GM18505 (cell line): Measurements from ENCODE around the gene BCAS1.
"Not testable (repeated sequence)": the region's sequence is repeated elsewhere in the genome, so short reads cannot be mapped to it uniquely, and the experiment has no call there.

Source experiments
- ATAC-seq: cut with Tn5 transposase; IDR thresholded peaks from one replicate; pipeline ENCODE4 v1.9.1; 2021; ENCODE audit not compliant: unreplicated experiment
- POLR2A ChIP-seq: IDR thresholded peaks from 4 replicates; pipeline ENCODE4 v1.6.1; 2011; ENCODE audit warnings: borderline replicate concordance; ENCODE audit not compliant: insufficient read depth, insufficient read length; ENCODE audit errors: extremely low read depth

BCAS1 gene

GRCh38 chr20:53977391-53977790 lies 93.0 kb downstream of the BCAS1 start:
- no peak for TF ChIP-seq POLR2A
- no peak for ATAC-seq

DNA sequence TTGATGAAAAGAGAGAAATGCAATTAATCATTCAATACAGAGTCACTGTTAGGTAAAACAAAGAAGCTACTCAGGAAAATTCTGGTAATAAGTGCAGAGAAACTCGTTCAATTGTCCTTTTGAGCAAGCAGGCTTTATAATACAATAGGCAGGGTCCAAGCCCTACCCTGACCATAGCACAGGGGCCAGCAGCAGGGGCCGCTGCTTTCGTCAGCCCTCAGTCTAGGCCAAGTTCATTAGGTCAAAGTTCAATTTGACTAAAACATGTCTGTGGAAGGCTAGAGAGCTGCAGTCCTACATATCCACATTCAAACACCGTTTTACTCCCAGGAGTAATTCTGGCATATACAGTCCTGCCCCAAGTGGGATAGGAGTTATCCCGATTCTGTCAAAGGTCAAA lies 94.6 kb downstream of the BCAS1 start:
- no peak for ATAC-seq

GRCh38 chr20:53974785-53975555 lies 95.4 kb downstream of the BCAS1 start:
- TF ChIP-seq POLR2A, result no peak
- no peak for ATAC-seq

More for the DNA sequence above, 94.6 kb downstream of the BCAS1 start:
- TF ChIP-seq POLR2A, result no peak

- not testable (repeated sequence) for ATAC-seq
Measured at GRCh38 chr20:53973882-53974281, 96.5 kb downstream of the BCAS1 start.

DNA sequence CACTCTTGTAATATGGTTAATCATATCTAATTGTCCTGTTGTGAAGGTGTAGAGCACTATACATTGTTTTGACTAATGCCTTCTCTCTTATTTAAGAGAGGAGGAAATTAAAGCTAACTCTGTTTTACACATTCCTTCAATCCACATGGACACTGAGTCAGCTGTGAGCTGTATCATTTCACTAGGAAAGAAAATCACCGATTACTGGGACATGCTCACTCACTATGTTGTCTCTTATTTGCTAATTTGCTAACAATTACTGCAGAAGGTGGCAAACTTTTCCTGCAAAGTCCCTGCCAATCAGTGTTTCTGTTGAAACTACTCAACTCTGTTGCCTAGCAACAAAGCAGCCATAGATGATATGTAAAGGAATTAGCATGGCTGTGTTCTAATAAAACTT lies 98.2 kb downstream of the BCAS1 start:
- ATAC-seq, result no peak
- no peak for TF ChIP-seq POLR2A

- TF ChIP-seq POLR2A, result no peak
- ATAC-seq, result no peak
Measured at GRCh38 chr20:53971096-53971683, 99.2 kb downstream of the BCAS1 start.

DNA sequence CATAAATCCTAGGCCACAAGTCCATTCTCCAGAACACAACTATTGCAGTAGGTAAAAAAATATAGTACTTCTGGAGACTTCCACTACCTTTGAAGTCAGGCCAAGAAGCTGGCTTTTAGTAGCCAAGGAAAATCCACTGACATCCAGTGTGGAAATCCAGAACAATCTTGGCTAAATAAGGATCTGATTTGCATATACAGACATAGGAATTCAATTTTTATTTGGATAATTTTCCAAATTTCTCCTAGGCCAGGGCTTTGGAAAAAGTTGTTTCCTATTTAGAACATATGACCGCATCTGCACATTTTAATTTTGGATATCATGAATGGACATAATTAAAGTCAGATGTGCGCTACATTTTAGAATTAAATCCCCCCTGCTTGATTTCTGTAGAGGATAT lies 100.2 kb downstream of the BCAS1 start:
- TF ChIP-seq POLR2A, result no peak
- ATAC-seq, result no peak

DNA sequence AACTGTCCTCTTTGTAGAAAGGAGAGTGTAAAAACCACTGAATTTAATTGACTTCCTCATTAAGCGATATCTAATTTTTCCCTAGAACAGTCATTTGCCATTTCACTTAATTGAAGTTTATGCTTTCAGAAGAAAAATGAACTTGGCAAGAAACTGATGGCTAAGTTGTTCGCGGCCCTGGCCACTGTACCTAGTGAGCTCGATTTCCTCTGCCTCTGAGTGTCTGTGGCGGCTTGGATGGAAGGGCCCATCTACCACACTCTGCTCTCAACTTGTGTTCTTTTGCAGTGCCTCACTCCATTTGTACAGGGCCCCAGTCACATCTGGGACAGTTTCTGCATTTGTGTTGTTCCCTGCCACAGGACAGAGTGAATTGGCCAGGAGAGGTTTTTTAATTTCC lies 102.9 kb downstream of the BCAS1 start:
- TF ChIP-seq POLR2A, result no peak

DNA sequence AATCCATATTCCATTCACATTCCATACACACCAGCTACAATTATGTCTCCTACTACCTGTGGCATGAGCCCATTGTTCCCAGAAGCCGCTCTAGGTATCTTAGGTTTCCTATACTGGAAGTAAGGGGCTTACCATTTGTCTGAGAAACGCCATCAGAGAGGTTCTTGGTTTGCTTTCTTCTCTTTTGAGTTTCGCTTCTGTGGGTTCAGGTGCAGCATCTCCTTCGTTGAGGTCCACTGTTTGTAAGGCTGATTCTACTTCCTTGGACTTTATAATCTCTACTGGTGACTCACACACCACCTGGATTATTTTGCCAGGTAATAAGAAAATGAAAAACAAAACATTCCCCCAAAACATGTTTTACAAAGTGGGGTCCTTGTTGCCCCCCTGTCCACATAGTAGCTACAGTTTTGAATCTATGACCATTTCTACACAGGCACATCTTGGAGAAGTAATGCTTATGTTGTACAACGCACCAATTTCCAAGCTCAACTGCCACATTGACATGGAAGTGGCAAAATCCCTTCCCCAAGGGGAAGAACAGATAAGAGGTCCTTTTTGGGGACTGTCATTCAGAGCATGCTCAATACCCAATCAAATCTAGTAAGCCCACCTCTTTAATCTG lies 103.5 kb downstream of the BCAS1 start:
- no peak for ATAC-seq
- no peak for TF ChIP-seq POLR2A

More for the DNA sequence above, 102.9 kb downstream of the BCAS1 start:
- no peak for ATAC-seq

DNA sequence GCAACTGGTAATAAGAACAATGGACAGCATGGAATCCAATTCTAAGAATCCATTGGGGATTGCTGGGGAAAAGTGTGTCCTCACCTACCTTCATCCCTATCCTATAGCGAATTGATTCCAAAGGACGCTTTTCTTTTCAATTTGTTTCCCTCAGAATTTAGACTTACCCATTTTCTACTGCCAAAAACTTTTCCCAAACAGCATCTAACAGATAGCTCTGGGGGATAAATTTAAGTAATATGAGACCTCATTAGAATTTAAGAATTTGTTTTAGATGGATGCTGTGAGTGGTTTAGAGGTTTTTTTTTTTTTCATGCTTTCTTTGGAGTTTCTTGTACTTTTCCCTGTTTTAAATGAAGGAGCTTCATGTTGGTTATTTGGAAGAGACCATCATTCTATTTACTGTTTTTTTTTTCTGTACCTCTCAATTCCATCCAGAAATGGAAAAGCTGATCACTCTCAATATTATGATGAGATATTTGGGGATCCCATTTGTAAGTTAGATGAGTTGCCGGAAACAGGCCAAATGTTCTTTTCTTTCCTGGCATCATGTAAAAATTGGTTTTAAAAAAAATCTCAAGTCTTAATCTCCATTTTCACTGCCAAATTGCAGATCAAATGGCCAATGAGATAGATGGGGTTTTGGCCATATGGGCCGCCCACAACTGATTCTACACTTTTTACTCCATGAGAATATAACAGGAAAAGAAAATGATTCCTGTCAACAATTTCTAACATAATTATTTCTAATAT lies 105.7 kb downstream of the BCAS1 start:
- no peak for TF ChIP-seq POLR2A
- ATAC-seq, result no peak

DNA sequence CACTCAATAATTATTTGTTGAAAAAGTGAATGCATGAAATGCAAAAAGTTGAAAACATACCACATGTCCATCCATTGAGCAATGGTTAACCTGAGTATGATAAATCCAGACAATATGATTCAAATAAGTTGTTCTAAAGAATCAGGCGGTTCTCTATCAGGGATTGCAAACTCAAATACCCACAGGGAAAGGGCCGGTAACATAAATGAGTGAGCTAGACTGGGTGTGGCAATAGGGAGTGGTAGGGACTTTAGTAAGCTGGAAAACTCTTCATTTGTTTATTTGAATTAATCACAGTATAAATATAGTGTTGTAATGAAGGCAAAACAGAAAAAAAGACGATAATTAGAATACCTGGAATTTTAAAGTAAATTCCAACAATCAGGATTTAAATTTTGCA lies 106.3 kb downstream of the BCAS1 start:
- TF ChIP-seq POLR2A, result no peak
- ATAC-seq, result no peak

DNA sequence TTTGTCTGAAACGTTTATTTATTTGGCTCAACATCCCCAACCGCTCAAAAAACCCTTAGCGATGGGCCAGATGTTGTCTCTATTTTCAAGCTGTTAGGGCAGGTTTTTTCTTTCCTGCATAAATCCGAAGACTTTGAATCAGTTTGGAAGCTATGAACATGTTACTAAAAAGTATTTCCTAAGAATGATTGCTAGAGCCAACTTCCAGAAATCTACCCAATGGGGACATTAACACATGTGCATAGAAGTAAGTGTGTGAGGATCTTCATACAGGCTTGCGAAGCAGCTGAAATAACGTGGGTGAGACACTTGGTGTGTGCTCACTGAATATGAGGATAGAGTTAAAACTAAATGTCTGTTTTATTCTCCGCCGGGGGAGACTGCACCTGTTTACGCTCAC lies 106.8 kb downstream of the BCAS1 start:
- ATAC-seq, result no peak
- TF ChIP-seq POLR2A, result no peak

- no peak for ATAC-seq
Measured at GRCh38 chr20:53962388-53962787, 108.0 kb downstream of the BCAS1 start.

More at GRCh38 chr20:53962388-53962787, 108.0 kb downstream of the BCAS1 start:
- no peak for TF ChIP-seq POLR2A
